Activated effector memory CD4-positive, alpha-beta T cell treated with anti-CD3 and anti-CD28 coated beads, Interleukin-2, amount 50 U/mL, for 16 hours (primary cell): ENCODE data around the gene SIPA1.

ENCODE experiments used
- DNase-seq: peaks from one replicate; pipeline ENCODE4 v3.0.0-alpha.2; 2020

SIPA1 gene

GRCh38 chr11:65607614-65608426, 30.1 kb upstream of the SIPA1 start:
- no peak for DNase-seq

GRCh38 chr11:65609229-65609628, 28.7 kb upstream of the SIPA1 start:
- DNase-seq = no peak

GRCh38 chr11:65609665-65610064, 28.2 kb upstream of the SIPA1 start:
- DNase-seq = no peak

GRCh38 chr11:65610404-65610803, 27.5 kb upstream of the SIPA1 start:
- DNase-seq = no peak

- DNase-seq = no peak
Measured at GRCh38 chr11:65611028-65611757, 26.7 kb upstream of the SIPA1 start.

- no peak for DNase-seq
Measured at GRCh38 chr11:65611758-65612603, 25.9 kb upstream of the SIPA1 start.

GRCh38 chr11:65612691-65613090, 25.2 kb upstream of the SIPA1 start:
- DNase-seq = no peak

GRCh38 chr11:65613091-65613928, 24.6 kb upstream of the SIPA1 start:
- DNase-seq = peak; percentile 75

- peak; percentile 100 for DNase-seq
Measured at GRCh38 chr11:65615229-65615949, 22.5 kb upstream of the SIPA1 start, which contains the start of gene PCNX3. Gene PCNX3 (plus strand): TSS chr11:65615776. CDS start chr11:65616312, 536 bp downstream.

- no peak for DNase-seq
Measured at GRCh38 chr11:65615950-65616574, 21.8 kb upstream of the SIPA1 start.

GRCh38 chr11:65616575-65617001, 21.3 kb upstream of the SIPA1 start:
- DNase-seq = no peak

GRCh38 chr11:65617136-65617850, 20.6 kb upstream of the SIPA1 start:
- no peak for DNase-seq

GRCh38 chr11:65617990-65618751, 19.7 kb upstream of the SIPA1 start:
- no peak for DNase-seq

GRCh38 chr11:65618763-65619162, 19.1 kb upstream of the SIPA1 start:
- DNase-seq = no peak

- no peak for DNase-seq
Measured at GRCh38 chr11:65619281-65619928, 18.5 kb upstream of the SIPA1 start.

GRCh38 chr11:65620666-65621065, 17.2 kb upstream of the SIPA1 start:
- DNase-seq = no peak

- DNase-seq = no peak
Measured at GRCh38 chr11:65621460-65621859, 16.4 kb upstream of the SIPA1 start.

GRCh38 chr11:65622011-65622410, 15.9 kb upstream of the SIPA1 start:
- no peak for DNase-seq

- no peak for DNase-seq
Measured at GRCh38 chr11:65623177-65623576, 14.7 kb upstream of the SIPA1 start.
